ENCODE data around the gene AP2B1. TPM values are rescaled to one million over a fixed set of nuclear protein-coding genes. Genes with fewer than 3 reads are reported as not detected.

Gene AP2B1
- total RNA-seq, 1 donor from 2014 or later, result 129 TPM

DNA sequence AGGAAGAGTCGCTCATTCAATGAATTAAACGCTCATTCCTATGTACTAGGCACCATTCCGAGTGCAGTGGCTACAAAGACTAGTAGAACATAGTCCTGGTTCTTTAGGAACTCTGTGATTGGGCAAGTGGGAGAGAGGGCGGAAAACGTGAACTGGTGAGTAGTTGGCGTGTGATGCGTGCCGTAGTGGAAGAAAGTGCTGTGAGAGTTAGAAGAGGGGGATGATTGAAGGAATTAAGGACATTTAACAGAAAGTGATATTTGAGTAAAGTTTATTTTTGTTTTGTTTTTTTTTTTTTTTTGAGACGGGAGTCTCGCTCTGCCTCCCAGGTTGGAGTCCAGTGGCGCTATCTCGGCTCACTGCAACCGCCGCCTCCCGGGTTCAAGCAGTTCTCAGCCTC lies 18.6 kb upstream of the AP2B1 start:
- peak overlapping the region; percentile 96 for H3K4me3 Mint-ChIP-seq
- ChIA-PET POLR2A (interaction anchor here (0.6 to 3.8 kb wide), 5 partner anchors 9 to 160 kb away, joined by 3 to 49 read pairs (median 3); partner anchors contain the start of genes AP2B1 and PEX12), CTCF (interaction anchor here (0.9 kb wide), 1 partner anchor 9 kb away, joined by 3 read pairs; no protein-coding TSS in a partner anchor)
- ATAC-seq (ENCODE audit: low read depth) (no peak), DNase-seq (no peak)
- H3K4me1 Mint-ChIP-seq, result peaks cover 25% of the 10 kb centered on the region
- peak overlapping the region; percentile 93 for H3K27ac Mint-ChIP-seq
- intact Hi-C loops (cut with micrococcal nuclease), result loop anchor here (1.0 kb wide), 2 partner anchors 10 to 19 kb away; partner anchors contain the start of genes AP2B1 and PEX12
- no peaks in the 10 kb centered on the region for H3K27me3 Mint-ChIP-seq
- TF ChIP-seq, protein P1, sequence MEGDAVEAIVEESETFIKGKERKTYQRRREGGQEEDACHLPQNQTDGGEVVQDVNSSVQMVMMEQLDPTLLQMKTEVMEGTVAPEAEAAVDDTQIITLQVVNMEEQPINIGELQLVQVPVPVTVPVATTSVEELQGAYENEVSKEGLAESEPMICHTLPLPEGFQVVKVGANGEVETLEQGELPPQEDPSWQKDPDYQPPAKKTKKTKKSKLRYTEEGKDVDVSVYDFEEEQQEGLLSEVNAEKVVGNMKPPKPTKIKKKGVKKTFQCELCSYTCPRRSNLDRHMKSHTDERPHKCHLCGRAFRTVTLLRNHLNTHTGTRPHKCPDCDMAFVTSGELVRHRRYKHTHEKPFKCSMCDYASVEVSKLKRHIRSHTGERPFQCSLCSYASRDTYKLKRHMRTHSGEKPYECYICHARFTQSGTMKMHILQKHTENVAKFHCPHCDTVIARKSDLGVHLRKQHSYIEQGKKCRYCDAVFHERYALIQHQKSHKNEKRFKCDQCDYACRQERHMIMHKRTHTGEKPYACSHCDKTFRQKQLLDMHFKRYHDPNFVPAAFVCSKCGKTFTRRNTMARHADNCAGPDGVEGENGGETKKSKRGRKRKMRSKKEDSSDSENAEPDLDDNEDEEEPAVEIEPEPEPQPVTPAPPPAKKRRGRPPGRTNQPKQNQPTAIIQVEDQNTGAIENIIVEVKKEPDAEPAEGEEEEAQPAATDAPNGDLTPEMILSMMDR (IDR thresholded peaks at IDR 0.05), result no peak
- no peaks in the 10 kb centered on the region for H3K9me3 Mint-ChIP-seq
- H3K36me3 Mint-ChIP-seq (ENCODE audit: low read depth), result peaks cover 10% of the 10 kb centered on the region

DNA sequence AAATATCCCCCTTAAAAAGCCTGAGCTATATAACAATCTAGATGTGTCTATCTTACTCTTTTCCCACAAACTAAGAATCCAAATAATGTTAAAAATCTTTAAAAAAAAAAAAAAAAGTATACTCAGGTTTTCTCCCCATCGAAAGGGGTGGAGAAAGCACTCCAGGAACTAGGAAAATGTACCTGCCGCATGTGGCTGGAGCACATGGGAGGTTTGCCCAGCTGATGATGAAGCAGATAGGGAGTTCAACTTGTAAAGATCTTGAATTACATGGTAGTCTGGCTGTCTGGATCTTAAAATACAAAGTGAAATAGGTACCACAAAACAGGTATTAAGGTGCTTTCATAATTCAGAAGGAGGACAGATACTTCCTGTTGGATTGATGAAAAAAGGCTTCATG lies 17.7 kb upstream of the AP2B1 start:
- no peak for DNase-seq
- POLR2A ChIA-PET, result interaction anchor here (0.6 to 3.8 kb wide), 2 partner anchors 8 to 159 kb away, joined by 3 to 49 read pairs; partner anchors contain the start of gene PEX12
- Mint-ChIP-seq H3K4me1 (peaks cover 25% of the 10 kb centered on the region), H3K27ac (no peak overlapping the region), H3K4me3 (peak overlapping the region; percentile 49), H3K36me3 (ENCODE audit: low read depth) (peaks cover 14% of the 10 kb centered on the region), H3K9me3 (no peaks in the 10 kb centered on the region), H3K27me3 (no peaks in the 10 kb centered on the region)
- TF ChIP-seq, protein P1 (IDR thresholded peaks at IDR 0.05), result no peak
- no peak for ATAC-seq (ENCODE audit: low read depth)
- CTCF ChIA-PET, result no interaction called here
- intact Hi-C loops (cut with micrococcal nuclease), result no loop called here

DNA sequence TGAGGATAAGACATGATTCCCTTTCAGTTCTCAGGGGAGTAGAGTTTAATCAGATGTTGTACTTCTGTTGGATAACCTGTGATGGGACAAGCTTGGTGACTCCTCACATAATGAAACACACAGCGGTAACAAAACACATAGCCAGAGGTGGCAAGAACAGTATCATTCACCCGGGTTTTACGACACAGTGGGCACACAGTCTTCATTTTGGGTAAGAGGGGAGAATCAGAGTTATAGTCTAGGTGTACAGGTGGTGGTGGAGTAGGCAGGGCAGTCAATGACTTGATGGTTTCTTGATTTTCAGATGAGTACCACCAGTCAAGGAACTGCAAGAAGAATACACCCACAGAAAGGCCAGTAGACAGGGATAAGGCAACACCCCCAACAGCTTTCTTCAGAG lies 11.4 kb upstream of the AP2B1 start:
- TF ChIP-seq, protein P1 (IDR thresholded peaks at IDR 0.05), result no peak
- peaks cover 34% of the 10 kb centered on the region for H3K36me3 Mint-ChIP-seq (ENCODE audit: low read depth)
- no peak for DNase-seq
- ChIA-PET POLR2A (interaction anchor here (1.5 to 4.5 kb wide), 3 partner anchors 8 to 35 kb away, joined by 5 to 96 read pairs (median 49); partner anchors contain the start of gene AP2B1), CTCF (no interaction called here)
- H3K4me1 Mint-ChIP-seq, result peaks cover 26% of the 10 kb centered on the region
- H3K27me3 Mint-ChIP-seq, result no peaks in the 10 kb centered on the region
- no peak overlapping the region for H3K27ac Mint-ChIP-seq
- intact Hi-C loops (cut with micrococcal nuclease), result loop anchor here (5.0 kb wide), 1 partner anchor 433 kb away; the partner anchor contains the start of gene NLE1
- H3K9me3 Mint-ChIP-seq, result no peaks in the 10 kb centered on the region
- no peak overlapping the region for H3K4me3 Mint-ChIP-seq
- no peak for ATAC-seq (ENCODE audit: low read depth)

DNA sequence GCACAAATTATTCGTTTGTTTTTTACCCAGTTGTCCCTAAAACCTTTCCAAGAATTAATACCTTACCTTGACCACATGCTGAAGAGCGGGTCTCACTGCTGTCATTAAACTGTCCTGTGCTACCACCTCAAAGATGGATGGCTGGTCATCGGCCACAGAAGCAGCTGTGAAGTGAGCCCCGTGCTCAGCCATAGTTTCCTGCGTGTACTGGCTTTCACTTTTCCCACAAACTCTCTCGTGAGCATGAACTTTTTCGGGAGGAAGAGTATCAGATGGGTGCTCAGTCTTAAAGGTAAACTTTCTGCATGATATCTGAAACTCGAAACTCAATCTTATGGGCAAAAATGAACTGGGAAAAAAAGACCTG lies 9.3 kb upstream of the AP2B1 start:
- ChIA-PET POLR2A (interaction anchor here (0.9 to 4.5 kb wide), 15 partner anchors 10 to 616 kb away, joined by 3 to 96 read pairs (median 7); partner anchors contain the start of genes AP2B1, CCT6B, LIG3 and SLFN13), CTCF (interaction anchor here (1.0 to 1.3 kb wide), 4 partner anchors 10 to 265 kb away, joined by 3 to 4 read pairs (median 3); partner anchors contain the start of gene TAF15)
- intact Hi-C loops (cut with micrococcal nuclease), result loop anchor here (1.0 to 5.0 kb wide), 5 partner anchors 9 to 436 kb away; partner anchors contain the start of genes AP2B1, NLE1 and SLFN5
- Mint-ChIP-seq H3K27ac (peak overlapping the region; percentile 98), H3K27me3 (no peaks in the 10 kb centered on the region), H3K4me1 (peaks cover 26% of the 10 kb centered on the region), H3K9me3 (no peaks in the 10 kb centered on the region), H3K36me3 (ENCODE audit: low read depth) (peaks cover 32% of the 10 kb centered on the region), H3K4me3 (peak overlapping the region; percentile 96)
- DNase-seq (no peak), ATAC-seq (ENCODE audit: low read depth) (no peak)
- TF ChIP-seq, protein P1 (IDR thresholded peaks at IDR 0.05), result no peak

DNA sequence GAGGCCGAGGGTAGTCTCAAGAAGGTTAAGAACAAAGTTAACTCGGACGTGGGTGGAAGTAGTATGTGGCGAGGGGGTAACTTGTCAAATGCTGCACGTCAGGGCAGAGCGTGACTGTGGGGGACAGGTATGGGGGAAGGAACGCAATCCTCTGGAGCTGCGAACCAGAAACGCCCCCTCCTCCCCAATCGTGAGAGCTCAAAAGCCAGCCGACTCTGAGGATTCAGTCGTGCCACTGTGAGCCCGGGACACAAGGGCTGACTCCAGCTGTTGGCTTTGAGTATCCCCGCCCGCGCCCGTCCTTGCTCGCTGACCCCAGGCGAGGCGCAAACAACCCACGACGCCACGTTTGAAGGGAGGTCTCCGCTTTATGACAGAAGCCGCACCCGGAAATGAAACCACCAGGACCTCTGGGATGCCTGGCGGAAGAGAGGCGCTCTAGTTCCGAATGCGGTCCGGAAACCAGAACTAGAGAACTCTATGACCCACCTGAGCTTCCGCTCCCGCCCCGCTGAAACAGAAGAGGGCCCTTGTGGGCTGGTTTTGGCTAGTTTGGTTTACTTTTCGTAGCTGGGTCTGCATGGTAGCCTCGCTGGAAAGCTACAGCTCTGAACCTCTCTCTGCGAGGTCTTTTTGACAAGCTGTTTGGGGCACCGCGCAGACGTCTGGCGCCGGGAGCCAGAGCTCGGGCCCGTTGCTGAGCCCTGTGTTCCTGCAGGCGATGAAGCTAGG lies 8.8 kb upstream of the AP2B1 start, which contains the start of gene PEX12:
Gene PEX12 (minus strand): TSS at position 375 of the 732 bp plus-strand sequence. CDS start 550 bp downstream, outside the sequence.
- no peaks in the 10 kb centered on the region for H3K9me3 Mint-ChIP-seq
- peak within 1 kb of the TSS; percentile 98 for H3K27ac Mint-ChIP-seq
- H3K27me3 Mint-ChIP-seq, result no peaks in the 10 kb centered on the region
- peaks cover 26% of the 10 kb centered on the region for H3K4me1 Mint-ChIP-seq
- ATAC-seq (ENCODE audit: low read depth) (peak; percentile 95), DNase-seq (peak; percentile 71)
- H3K4me3 Mint-ChIP-seq, result peak within 1 kb of the TSS; percentile 96
- peaks cover 32% of the 10 kb centered on the region for H3K36me3 Mint-ChIP-seq (ENCODE audit: low read depth)
- TF ChIP-seq, protein P1 (IDR thresholded peaks at IDR 0.05), result no peak
- ChIA-PET POLR2A (interaction anchor here (0.6 to 4.5 kb wide), 23 partner anchors 8 to 970 kb away, joined by 3 to 96 read pairs (median 5); partner anchors contain the start of genes AP2B1, CCT6B, LIG3 and SLFN13), CTCF (interaction anchor here (0.8 to 2.0 kb wide), 7 partner anchors 9 to 266 kb away, joined by 3 to 7 read pairs (median 3); partner anchors contain the start of genes AP2B1 and TAF15)
- intact Hi-C loops (cut with micrococcal nuclease), result loop anchor here (1.0 to 5.0 kb wide), 5 partner anchors 9 to 436 kb away; partner anchors contain the start of genes AP2B1, NLE1 and SLFN5

All from activated B cell treated with CpG ODN at 0.5 μM for 24 hours (primary cell).